ENCODE measurements around the gene ABCA6.
A peak's percentile ranks its signal among the peaks of the same experiment; 100 is the strongest.

Gene ABCA6

GRCh38 chr17:69070378-69071232 lies 71.1 kb downstream of the ABCA6 start:
- DNase-seq = peak; percentile 27

- no peak for DNase-seq
Observed at GRCh38 chr17:69069226-69069750, 72.4 kb downstream of the ABCA6 start.

GRCh38 chr17:69067274-69068047 lies 74.2 kb downstream of the ABCA6 start:
- DNase-seq = peak; percentile 13

- DNase-seq = peak; percentile 31
Observed at GRCh38 chr17:69066482-69066881, 75.2 kb downstream of the ABCA6 start.

GRCh38 chr17:69065113-69065512 lies 76.6 kb downstream of the ABCA6 start:
- no peak for DNase-seq

GRCh38 chr17:69064476-69064875 lies 77.2 kb downstream of the ABCA6 start:
- DNase-seq = no peak

- no peak for DNase-seq
Observed at GRCh38 chr17:69064001-69064400, 77.7 kb downstream of the ABCA6 start.

GRCh38 chr17:69062860-69063581 lies 78.7 kb downstream of the ABCA6 start:
- DNase-seq = no peak

- no peak for DNase-seq
Observed at GRCh38 chr17:69061721-69062556, 79.8 kb downstream of the ABCA6 start.

GRCh38 chr17:69060822-69061221 lies 80.9 kb downstream of the ABCA6 start, which contains the start of gene ABCA9:
Gene ABCA9, minus strand, starts transcription at chr17:69060927. Its CDS starts 9,801 bp downstream, at chr17:69051126.
- no peak for DNase-seq

GRCh38 chr17:69059458-69060175 lies 82.1 kb downstream of the ABCA6 start:
- DNase-seq = no peak

GRCh38 chr17:69058165-69058564 lies 83.5 kb downstream of the ABCA6 start:
- peak; percentile 57 for DNase-seq

GRCh38 chr17:69057280-69057679 lies 84.4 kb downstream of the ABCA6 start:
- no peak for DNase-seq

- DNase-seq = no peak
Observed at GRCh38 chr17:69056179-69056823, 85.4 kb downstream of the ABCA6 start.

- DNase-seq = no peak
Observed at GRCh38 chr17:69055334-69055733, 86.4 kb downstream of the ABCA6 start.

- no peak for DNase-seq
Observed at GRCh38 chr17:69050999-69051775, 90.5 kb downstream of the ABCA6 start.

- DNase-seq = peak; percentile 45
Observed at GRCh38 chr17:69048634-69049033, 93.1 kb downstream of the ABCA6 start.

- DNase-seq = peak; percentile 96
Observed at GRCh38 chr17:69047368-69048263, 94.1 kb downstream of the ABCA6 start.
